OCI-M1 (cell line): ENCODE data around the gene COL8A1.

Experiments used
- DNase-seq: peaks from one replicate; lab custom pipeline; 2025; lab: John Stamatoyannopoulos, UW

The COL8A1 gene

GRCh38 chr3:99761415-99762165, 123.2 kb downstream of the COL8A1 start:
- DNase-seq = no peak

DNA sequence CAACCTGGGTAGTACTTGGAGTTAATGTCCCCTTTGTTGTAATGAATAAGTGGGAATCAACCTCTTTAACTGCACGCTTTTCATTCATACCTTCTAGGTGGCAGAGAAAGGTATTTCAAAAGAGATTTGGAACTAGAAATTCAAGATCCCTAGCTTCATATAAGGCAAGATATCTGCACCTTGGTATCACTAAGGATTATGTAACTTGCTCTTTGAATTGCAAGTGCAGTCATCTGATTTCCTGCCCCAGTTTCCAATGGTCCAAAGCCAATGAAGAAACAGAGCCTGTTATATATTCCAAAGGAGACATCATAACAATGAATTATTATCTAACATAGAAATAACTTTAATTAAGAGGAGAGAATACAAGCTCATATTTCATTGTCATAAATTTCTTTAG, 124.5 kb downstream of the COL8A1 start:
- DNase-seq = no peak

DNA sequence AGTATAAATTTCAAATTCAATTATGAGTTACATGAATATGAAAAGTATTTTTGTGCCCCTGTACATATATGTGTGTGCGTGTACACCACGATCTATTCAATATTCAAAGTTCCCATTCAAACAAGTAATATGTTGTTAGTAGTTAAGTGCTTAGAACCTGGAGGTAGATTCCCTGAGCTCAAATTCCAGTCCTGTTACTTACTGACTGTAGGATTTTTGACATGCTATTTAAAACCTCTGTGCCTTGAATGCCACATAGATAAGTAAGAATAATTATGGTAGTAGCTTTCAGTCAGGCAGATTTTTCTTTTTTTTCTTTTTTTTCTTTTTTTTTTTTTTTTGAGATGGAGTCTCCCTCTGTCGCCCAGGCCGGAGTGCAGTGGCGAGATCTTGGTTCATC, 126.0 kb downstream of the COL8A1 start:
- no peak for DNase-seq

DNA sequence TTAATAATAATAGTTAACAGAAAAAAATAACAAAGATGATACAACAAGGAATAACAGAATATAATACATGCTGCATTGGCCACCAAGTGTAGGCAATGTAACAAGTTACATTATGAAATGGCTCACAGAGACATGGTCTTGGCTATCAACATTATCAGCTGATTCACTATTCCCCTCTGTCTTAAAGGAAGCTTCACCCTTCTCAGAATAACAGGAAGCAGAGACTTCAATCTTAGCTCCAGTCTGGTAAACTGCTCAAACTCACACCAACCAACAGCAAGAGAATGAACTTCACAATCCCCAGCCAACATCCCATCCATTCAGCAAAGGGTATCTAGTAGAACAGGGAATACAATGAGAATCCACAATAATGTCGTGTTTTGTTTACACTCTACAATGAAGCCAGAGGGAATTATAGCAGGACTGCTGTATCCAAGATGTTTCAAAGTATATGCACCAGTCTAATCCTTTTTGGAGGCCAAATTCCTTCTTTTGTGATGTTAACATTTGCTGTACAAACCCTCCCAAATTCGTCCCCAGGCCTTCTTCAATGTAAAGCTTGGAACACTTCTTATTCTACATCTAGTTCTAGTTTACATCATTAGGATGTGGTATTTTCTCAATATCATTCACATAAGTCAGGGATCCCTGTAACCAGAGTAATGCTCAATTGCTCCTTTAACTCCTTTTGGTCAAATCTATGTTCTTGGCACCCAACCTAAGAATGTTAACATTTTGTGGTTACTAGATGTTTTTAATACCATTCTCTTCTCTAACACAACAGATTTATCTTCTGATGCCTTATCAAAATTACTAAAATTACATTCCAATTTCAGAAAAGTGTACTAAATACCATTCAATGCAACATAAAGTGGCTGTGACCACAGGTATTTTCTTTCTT, 126.9 kb downstream of the COL8A1 start:
- DNase-seq = peak; percentile 72

- DNase-seq = no peak
Observed at GRCh38 chr3:99767291-99767690, 128.9 kb downstream of the COL8A1 start.

- DNase-seq = no peak
Observed at GRCh38 chr3:99768126-99768525, 129.7 kb downstream of the COL8A1 start.

- DNase-seq = no peak
Observed at GRCh38 chr3:99768808-99769501, 130.6 kb downstream of the COL8A1 start.

GRCh38 chr3:99772171-99772570, 133.8 kb downstream of the COL8A1 start:
- DNase-seq = no peak

DNA sequence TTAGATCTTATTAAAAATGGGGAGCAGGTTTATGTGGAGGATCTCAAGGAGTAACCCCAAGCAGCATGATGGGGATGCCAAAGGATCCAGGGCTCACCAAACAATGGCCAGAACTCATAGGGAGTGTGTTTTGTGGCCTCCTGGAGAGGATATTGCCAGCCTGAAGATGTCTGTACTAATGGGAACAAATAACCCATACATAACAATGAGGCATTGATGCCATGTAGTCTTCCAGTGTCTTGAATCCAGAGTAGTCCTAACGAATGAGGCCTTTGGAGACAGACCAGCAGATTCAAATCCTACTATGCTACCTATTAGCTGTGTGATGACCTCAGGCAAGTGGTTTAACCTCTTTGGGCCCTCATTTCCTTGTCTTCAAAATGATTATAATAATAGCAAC, 134.3 kb downstream of the COL8A1 start:
- no peak for DNase-seq

DNA sequence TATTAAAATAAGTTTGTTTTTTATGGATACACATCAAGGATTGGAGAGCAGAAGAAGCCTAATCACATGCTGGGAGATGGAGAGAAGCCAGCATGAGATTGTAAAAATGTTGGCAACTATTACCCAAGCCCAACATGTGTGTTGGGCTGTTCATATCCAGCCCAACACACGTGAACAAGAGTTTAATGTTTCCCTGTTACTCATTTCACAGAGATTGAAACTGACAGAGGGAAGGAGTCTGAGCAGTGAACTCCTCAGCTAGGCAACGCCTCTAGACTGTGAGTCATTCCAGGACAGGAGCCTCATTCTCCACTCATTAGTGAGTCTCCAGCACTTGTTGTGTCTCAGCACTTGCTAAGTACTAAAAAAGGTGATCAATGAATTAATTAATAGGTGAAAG, 136.1 kb downstream of the COL8A1 start:
- peak; percentile 35 for DNase-seq

GRCh38 chr3:99776516-99777209, 138.3 kb downstream of the COL8A1 start:
- peak; percentile 97 for DNase-seq

- DNase-seq = no peak
Observed at GRCh38 chr3:99777210-99777549, 138.8 kb downstream of the COL8A1 start.

- DNase-seq = no peak
Observed at GRCh38 chr3:99777708-99778107, 139.3 kb downstream of the COL8A1 start.

- peak; percentile 66 for DNase-seq
Observed at GRCh38 chr3:99780749-99781148, 142.4 kb downstream of the COL8A1 start.

DNA sequence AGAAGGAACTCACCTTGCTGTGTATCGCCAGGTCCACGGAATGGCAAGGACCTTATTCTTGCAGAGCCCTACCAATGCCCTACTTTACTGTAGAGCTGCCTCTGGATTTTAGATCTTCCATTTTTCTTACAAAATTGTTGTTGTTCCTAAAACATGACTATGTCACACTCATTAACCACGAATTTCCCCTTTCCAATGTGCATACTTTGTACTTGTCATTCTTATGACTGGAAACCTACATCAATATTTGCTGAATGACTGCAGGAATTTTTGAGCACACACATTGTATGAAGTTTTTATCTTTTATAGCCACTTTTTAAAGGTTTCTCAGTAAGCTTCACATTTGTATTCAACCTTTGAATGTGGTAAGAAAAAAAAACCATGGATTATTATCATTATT, 143.4 kb downstream of the COL8A1 start:
- no peak for DNase-seq

DNA sequence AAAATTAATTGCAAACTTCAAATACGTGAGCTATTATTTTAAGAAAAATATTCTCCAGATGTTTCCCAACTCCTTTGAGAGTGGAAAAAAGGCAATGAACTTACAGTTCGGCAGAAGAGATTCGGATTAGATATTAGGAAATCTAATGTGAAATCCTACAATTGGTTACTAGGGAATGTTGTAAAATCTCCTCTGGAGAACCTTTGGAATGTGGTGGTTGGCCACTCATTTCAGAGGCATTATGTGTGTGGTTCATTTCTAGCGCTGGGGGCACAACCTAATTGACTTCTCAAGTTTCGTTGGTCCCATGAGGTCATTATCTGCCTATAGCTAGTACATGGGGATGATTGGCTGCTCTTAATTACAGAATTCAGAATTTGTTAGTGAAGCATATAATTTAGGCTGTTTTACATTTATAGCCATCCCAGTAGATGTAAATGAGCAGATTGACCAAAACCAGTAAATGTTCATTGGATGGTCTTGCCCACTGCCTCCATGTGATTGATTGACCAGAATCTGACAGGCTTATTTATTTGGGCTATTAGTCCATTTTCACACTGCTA, 144.7 kb downstream of the COL8A1 start:
- DNase-seq = no peak

DNA sequence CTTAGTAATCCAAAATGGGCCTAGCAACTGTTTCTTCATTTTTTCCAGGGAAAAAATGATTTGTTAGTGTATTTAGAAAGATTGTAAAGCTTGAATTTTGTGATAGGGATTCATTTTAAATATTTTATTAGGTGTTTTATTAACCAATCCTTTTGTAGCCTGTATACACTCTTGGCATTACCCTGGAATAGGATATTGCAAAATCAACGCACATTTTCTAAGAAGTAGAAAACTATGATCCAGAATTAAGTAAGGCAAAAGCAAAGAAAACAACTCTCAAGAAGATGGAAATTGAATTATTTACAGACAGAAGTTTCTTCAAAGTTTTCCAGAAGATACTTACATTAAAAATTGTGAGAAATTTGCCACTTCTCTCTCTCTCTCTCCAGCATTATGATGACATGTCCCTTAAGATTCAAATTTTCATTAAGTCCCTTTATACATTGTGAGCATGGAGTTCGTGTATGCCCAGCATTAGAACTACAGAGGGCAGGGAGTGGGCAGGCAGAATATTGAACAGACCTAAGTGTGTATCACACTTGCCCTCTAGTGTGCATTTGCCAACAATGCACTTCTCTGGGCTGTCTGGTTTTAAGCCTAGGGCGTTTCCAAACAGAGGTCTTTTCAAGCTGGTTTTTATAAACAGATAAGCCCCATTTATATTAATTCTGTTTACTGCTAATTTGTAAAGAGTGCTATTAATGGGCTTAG, 150.8 kb downstream of the COL8A1 start:
- peak; percentile 81 for DNase-seq

GRCh38 chr3:99794485-99794884, 156.1 kb downstream of the COL8A1 start:
- DNase-seq = no peak

DNA sequence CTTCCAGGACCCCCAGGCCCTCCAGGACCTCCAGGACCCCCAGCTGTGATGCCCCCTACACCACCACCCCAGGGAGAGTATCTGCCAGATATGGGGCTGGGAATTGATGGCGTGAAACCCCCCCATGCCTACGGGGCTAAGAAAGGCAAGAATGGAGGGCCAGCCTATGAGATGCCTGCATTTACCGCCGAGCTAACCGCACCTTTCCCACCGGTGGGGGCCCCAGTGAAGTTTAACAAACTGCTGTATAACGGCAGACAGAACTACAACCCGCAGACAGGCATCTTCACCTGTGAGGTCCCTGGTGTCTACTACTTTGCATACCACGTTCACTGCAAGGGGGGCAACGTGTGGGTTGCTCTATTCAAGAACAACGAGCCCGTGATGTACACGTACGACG, 157.2 kb downstream of the COL8A1 start:
- DNase-seq = no peak

- no peak for DNase-seq
Observed at GRCh38 chr3:99799422-99799821, 161.0 kb downstream of the COL8A1 start.

GRCh38 chr3:99803297-99803696, 164.9 kb downstream of the COL8A1 start:
- no peak for DNase-seq
